HG03045 (cell line): ENCODE results near the gene TRPC6.
"Not testable (repeated sequence)": the region's sequence is repeated elsewhere in the genome, so short reads cannot be mapped to it uniquely, and the experiment has no call there.

Experiments used
- ATAC-seq: cut with Tn5 transposase; IDR thresholded peaks from one replicate; pipeline ENCODE4 v1.9.1; 2021; ENCODE audit warnings: mild to moderate bottlenecking, moderate library complexity; ENCODE audit not compliant: unreplicated experiment

TRPC6 gene

GRCh38 chr11:101523193-101523592 lies 60.6 kb downstream of the TRPC6 start:
- ATAC-seq, result no peak

- no peak for ATAC-seq
These were observed 62.0 kb downstream of the TRPC6 start for GRCh38 chr11:101521821-101522220.

GRCh38 chr11:101516546-101516945 lies 67.3 kb downstream of the TRPC6 start:
- ATAC-seq, result no peak

DNA sequence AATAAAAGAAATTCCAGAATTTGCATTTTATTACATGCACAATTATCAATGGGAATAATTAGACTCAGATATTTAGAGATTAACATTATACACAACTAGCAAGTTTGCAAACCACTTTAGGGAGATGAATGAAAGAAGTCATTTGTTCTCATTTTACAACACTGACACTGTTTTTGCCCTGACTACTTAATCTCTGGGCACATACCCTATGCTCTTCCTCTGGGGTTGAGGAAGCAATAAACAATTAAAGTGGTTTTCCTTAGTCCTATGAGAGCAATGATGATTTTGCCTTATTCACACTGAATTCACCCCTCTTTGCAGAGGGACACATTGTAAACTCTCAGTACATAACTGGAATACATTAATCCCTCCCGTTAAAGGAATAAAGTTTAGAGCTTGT lies 72.7 kb downstream of the TRPC6 start:
- no peak for ATAC-seq

DNA sequence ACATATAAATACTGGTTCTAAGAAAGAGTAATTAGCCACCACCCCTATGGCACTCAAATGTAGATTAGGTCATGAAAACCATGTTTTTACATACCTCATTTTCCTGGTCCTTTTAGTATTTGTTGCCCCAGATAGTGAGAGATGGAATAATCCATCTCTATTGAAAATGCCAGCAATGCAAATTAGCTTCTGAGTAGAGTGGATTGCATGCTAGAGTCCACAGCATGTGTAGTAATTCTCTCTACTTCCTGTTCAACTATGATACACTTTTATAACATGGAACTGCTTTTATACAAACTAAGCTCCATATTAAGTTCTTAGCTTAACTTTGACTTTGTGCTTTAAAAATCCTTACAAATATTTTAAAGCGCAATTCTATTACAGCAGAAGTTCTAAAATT lies 73.2 kb downstream of the TRPC6 start:
- ATAC-seq, result no peak

GRCh38 chr11:101509922-101510321 lies 73.9 kb downstream of the TRPC6 start:
- ATAC-seq, result no peak

DNA sequence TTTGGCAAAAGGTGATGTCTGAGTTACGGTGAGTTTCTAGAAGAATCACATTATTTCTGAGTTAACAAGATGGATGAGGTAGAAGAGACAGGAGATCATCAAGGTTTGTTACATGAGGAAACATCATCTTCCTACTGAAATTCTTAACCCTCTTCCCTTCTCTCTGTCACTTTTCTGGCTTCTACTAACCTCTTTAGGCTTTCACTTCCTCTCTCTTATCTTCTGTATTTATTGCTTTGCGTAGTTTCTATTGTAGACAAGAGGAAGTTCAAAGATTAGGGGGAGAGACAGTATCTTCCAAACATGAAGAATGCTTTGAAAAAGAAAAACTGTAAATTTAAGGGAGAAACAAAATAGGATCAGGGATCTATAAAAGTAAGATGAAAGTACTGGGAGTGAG lies 75.4 kb downstream of the TRPC6 start:
- no peak for ATAC-seq

GRCh38 chr11:101498891-101499290 lies 84.9 kb downstream of the TRPC6 start:
- ATAC-seq, result no peak

DNA sequence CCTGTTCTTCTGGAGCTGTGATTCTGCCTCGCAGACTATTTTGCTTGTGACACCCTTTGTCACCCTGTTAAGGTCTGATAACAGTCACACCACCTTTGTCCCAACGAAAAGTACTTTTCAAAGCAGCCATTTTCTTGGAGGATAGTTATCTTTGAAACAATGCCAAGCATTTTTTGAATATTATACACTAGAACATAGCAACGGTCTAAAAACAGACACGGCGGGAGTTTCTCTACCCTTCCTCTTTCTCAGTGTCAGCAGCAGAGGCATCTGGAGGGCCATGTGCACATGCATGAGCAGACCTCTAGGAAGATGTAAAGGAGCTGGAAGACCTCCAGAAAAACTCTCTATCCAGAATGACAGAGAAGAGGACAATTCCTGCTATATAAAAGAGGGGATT lies 86.5 kb downstream of the TRPC6 start:
- no peak for ATAC-seq

GRCh38 chr11:101487775-101488174 lies 96.0 kb downstream of the TRPC6 start:
- ATAC-seq, result no peak

DNA sequence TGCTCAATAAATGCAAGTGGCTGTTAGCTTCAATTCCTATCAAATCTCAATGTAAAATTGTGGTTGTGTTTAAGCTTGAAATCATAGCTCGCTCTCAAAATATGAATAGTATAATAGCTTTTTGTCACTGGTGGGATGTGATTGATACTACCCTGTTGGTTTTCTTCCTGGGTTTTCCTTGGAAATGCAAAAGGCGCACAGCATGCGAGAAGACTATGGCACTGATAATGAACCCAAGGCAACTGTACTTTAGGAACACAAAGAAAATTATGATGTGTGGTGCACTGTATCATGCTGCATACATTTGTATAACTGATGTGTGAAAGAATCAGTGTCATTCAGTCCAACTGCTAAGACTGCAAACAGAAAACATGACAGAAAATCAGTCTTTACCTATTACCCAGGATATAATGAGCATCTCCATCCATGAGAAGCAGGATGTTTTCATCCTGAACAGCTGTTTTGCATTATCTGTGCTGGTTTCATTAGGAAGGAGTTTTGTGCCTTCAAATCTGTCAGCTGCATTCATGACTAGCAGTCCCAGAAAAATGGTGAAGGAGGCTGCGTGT lies 101.2 kb downstream of the TRPC6 start:
- no peak for ATAC-seq

- no peak for ATAC-seq
These were observed 105.0 kb downstream of the TRPC6 start for GRCh38 chr11:101478587-101479369.

DNA sequence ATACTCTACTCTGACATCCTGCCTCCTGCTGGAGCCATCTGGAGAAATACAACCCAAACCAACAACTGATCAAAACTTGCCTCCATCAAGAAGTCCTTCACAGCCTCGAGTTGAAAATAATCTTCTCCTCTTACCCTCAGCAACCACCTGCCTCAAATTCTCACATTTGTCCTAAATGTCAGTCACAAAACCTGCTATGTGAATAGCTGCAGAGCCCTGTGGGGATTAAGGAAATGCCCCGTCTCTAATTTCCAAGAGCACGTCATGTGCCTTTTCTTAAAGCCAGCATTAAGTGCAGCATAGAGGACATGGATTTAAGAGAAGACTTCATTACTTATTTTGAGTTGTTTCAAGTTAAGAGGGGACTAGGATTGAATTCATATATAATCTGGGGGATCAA lies 105.9 kb downstream of the TRPC6 start:
- no peak for ATAC-seq

GRCh38 chr11:101476191-101476590 lies 107.6 kb downstream of the TRPC6 start:
- ATAC-seq, result no peak

- ATAC-seq, result no peak
These were observed 108.1 kb downstream of the TRPC6 start for GRCh38 chr11:101475699-101476098.

GRCh38 chr11:101474666-101475065 lies 109.1 kb downstream of the TRPC6 start:
- ATAC-seq, result no peak

DNA sequence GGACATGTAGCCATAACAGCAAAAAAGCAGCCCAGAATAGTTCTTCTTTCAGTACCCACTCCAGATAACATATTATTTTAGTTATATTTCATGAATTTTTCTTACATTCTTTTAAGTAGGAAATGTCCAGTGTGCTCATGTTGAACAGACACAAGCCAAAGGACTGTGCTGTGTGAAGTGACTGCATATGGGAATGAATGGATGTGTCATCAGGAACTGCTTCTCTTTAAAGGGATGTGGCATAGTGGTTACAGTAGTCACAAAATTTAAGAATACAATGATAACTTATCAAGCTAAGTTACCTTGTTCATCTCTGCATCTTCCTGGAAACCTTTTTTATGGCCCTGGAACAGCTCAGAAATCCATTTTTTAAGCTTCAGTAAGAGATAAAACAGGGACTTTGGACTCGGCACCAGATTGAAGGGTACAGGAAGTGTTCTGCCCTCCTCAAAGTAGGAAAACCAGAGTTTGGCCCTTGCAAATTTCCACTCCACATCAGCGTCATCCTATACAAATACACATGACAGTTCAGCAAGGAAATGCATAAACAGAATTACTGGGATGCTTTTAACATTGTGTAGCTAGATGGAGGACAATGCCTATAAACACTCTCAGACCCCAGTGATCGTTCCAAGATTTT lies 112.8 kb downstream of the TRPC6 start:
- no peak for ATAC-seq

- ATAC-seq, result no peak
These were observed 113.4 kb downstream of the TRPC6 start for GRCh38 chr11:101470419-101470818.

DNA sequence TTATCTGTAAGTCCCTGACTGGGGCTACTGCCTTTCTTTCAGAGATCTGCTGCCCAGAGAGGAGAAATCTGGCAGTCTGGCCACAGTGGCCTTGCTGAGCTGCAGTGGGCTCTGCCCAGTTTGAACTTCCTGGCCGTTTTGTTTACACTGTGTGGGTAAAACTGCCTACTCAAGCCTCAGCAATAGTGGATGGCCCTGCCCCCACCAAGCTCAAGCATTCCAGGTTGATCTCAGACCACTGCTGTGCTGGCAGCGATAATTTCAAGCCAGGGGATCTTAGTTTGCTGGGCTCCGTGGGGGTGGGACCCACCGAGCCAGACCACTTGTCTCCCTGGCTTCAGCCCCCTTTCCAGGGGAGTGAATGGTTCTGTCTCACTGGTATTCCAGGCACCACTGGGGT lies 117.5 kb downstream of the TRPC6 start:
- no peak for ATAC-seq

- ATAC-seq, result not testable (repeated sequence)
These were observed 119.4 kb downstream of the TRPC6 start for GRCh38 chr11:101464388-101464787.

DNA sequence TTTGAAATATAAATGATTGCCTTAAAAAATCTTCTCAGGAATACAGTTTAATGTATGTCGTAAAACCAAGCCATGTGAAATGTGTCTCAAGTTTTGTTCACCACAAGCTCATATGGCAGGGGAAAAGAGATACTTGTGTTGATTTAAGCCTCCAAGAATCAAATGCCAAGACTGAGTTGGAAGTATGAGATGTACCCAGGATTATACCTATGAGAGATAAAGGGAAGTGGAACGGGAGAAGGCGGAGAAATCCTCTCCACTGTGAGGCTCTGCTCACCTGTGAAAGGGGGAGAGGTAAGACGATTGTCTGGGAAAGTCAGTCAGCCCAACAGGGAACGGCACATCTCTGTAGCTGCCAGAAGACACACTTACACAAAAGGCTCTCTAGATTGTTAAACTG lies 124.8 kb downstream of the TRPC6 start:
- no peak for ATAC-seq

DNA sequence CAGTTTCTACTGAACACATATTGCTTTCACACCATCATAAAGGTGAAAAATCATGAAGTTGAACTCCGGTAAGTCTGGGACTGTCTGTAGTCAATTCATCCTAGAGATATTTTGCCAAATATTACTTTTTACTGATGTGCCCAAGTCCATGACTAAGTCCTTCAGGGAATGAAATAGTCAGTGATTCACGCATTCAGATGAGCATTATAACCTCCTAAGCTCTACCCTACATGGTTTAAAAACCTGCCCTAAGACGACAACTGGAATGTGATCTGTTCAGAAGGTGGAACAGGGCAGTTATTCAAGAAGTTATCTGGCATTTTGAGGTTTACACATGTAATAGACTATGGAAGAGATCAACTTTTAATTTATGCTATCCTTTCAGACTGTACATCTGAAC lies 125.6 kb downstream of the TRPC6 start:
- ATAC-seq, result no peak
